LNCAP (cell line): ENCODE data around the gene LZTS3.
A peak's percentile ranks its signal among the peaks of the same experiment; 100 is the strongest.

Source experiments
- CTCF ChIP-seq: fragments of 450-650 bp; IDR thresholded peaks from 2 replicates; pipeline ENCODE4 v1.5.1; 2017; ENCODE audit warnings: mild to moderate bottlenecking

Gene LZTS3

DNA sequence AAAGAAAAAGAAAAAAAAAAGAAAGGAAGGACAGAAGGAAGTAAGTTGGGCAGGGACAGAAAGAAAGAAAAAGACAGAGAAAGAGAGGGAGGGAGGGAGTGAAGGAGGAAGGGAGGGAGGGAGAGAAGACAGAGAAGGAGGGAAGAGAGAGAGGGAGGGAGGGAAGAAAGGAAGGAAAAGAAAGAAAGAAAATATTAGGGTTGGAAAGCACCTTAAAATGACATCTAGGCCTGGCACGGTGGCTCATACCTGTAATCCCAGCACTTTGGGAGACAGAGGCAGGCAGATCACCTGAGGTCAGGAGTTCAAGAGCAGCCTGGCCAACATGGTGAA, 46.9 kb downstream of the LZTS3 start:
- no peak for TF ChIP-seq CTCF

- no peak for TF ChIP-seq CTCF
Measured at GRCh38 chr20:3123542-3123941, 49.8 kb downstream of the LZTS3 start.

- no peak for TF ChIP-seq CTCF
Measured at GRCh38 chr20:3121955-3122610, 51.3 kb downstream of the LZTS3 start.

DNA sequence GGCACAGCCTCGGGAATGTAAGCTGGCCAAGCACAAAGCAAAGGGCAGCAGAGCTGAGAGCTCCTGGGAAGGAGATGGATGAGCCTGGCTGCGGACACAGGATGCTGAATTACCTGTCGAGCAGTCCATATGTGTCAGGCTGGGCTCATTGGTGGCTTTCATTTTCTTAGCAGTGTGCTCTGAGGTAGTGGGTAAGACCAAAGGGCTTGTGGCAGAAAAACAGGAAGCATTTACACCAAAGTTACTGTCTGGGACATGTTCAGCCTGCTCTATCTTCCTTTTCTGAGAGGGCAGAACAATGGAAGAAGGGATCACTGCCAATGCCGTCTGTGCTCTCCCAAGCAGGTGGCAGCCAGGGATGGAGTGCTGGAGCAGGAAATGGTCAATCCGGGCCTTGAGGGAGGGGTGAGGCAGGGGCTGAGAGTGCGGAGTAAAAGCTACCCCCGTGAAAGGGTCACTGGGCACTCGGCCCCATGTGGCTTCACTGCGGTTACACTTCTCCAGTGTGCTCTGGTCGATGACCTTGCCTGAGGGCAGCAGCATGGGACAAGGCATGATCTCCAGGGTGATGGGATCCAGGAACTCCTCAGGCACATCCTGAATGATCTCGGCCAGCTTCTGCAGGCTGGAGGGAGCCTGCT, 52.0 kb downstream of the LZTS3 start:
- no peak for TF ChIP-seq CTCF

- no peak for TF ChIP-seq CTCF
Measured at GRCh38 chr20:3119044-3119443, 54.3 kb downstream of the LZTS3 start.

- no peak for TF ChIP-seq CTCF
Measured at GRCh38 chr20:3116341-3116740, 57.0 kb downstream of the LZTS3 start.

- TF ChIP-seq CTCF, result peak; percentile 76
Measured at GRCh38 chr20:3115190-3116107, 57.9 kb downstream of the LZTS3 start.
